Adipocyte (in vitro differentiated cells): ENCODE data around the gene CDC20.
A peak's percentile ranks its signal among the peaks of the same experiment; 100 is the strongest.
"Not testable (repeated sequence)": the region's sequence is repeated elsewhere in the genome, so short reads cannot be mapped to it uniquely, and the experiment has no call there.

ENCODE experiments used
- DNase-seq: peaks from one replicate; pipeline ENCODE4 v3.0.0-alpha.2; 2015; ENCODE audit warnings: low read depth
- H3K27me3 ChIP-seq: replicated peaks from 2 replicates; pipeline ENCODE4 v1.7.0; 2013; ENCODE audit warnings: mild to moderate bottlenecking, low read length, moderate library complexity; ENCODE audit not compliant: control insufficient read depth, insufficient read depth
- H3K36me3 ChIP-seq: 2 replicates; pipeline ENCODE4 v1.7.0; 2013; ENCODE audit warnings: low read length, mild to moderate bottlenecking, moderate library complexity; ENCODE audit not compliant: control insufficient read depth, insufficient read depth, severe bottlenecking
- H3K4me1 ChIP-seq: 2 replicates; pipeline ENCODE4 v1.7.0; 2013; ENCODE audit warnings: mild to moderate bottlenecking, low read length, moderate library complexity; ENCODE audit not compliant: control insufficient read depth, insufficient read depth
- H3K4me3 ChIP-seq: 2 replicates; pipeline ENCODE4 v1.7.0; 2013; ENCODE audit warnings: mild to moderate bottlenecking, low read length, moderate library complexity
- H3K9ac ChIP-seq: 2 replicates; pipeline ENCODE4 v1.7.0; 2013; ENCODE audit warnings: mild to moderate bottlenecking, low read length, moderate library complexity
- H3K9me3 ChIP-seq: 2 replicates; pipeline ENCODE4 v1.7.0; 2013; ENCODE audit warnings: mild to moderate bottlenecking, low read length, moderate library complexity; ENCODE audit not compliant: control insufficient read depth

Gene CDC20

GRCh38 chr1:43363283-43363934, 4.6 kb downstream of the CDC20 start:
- Histone ChIP-seq H3K9ac (peak overlapping the region; percentile 28), H3K9me3 (no peaks in the 10 kb centered on the region), H3K4me3 (no peak overlapping the region), H3K27me3 (no peaks in the 10 kb centered on the region), H3K36me3 (peaks cover 49% of the 10 kb centered on the region), H3K4me1 (peaks cover 29% of the 10 kb centered on the region)
- no peak for DNase-seq

- Histone ChIP-seq H3K4me1 (peaks cover 35% of the 10 kb centered on the region), H3K36me3 (peaks cover 49% of the 10 kb centered on the region), H3K4me3 (no peak overlapping the region), H3K27me3 (no peaks in the 10 kb centered on the region), H3K9me3 (no peaks in the 10 kb centered on the region), H3K9ac (peak overlapping the region; percentile 28)
- no peak for DNase-seq
Measured at GRCh38 chr1:43363935-43364525, 5.2 kb downstream of the CDC20 start.

- H3K4me1 ChIP-seq = peaks cover 35% of the 10 kb centered on the region
- peak overlapping the region; percentile 95 for H3K4me3 ChIP-seq
- DNase-seq = no peak
- no peaks in the 10 kb centered on the region for H3K27me3 ChIP-seq
- peaks cover 49% of the 10 kb centered on the region for H3K36me3 ChIP-seq
- H3K9ac ChIP-seq = peak overlapping the region; percentile 97
- H3K9me3 ChIP-seq = no peaks in the 10 kb centered on the region
Measured at GRCh38 chr1:43365678-43366077, 6.9 kb downstream of the CDC20 start.

GRCh38 chr1:43366179-43366578, 7.4 kb downstream of the CDC20 start:
- DNase-seq = no peak
- Histone ChIP-seq H3K9me3 (no peaks in the 10 kb centered on the region), H3K4me3 (peak overlapping the region; percentile 95), H3K36me3 (peaks cover 46% of the 10 kb centered on the region), H3K4me1 (peaks cover 35% of the 10 kb centered on the region), H3K27me3 (no peaks in the 10 kb centered on the region), H3K9ac (peak overlapping the region; percentile 97)

GRCh38 chr1:43366601-43367025, 7.8 kb downstream of the CDC20 start:
- H3K9me3 ChIP-seq = no peaks in the 10 kb centered on the region
- peak overlapping the region; percentile 95 for H3K4me3 ChIP-seq
- peak overlapping the region; percentile 97 for H3K9ac ChIP-seq
- no peaks in the 10 kb centered on the region for H3K27me3 ChIP-seq
- H3K4me1 ChIP-seq = peaks cover 35% of the 10 kb centered on the region
- H3K36me3 ChIP-seq = peaks cover 41% of the 10 kb centered on the region
- no peak for DNase-seq

GRCh38 chr1:43367026-43367903, 8.5 kb downstream of the CDC20 start:
- Histone ChIP-seq H3K9me3 (no peaks in the 10 kb centered on the region), H3K9ac (peak overlapping the region; percentile 97), H3K4me1 (peaks cover 35% of the 10 kb centered on the region), H3K4me3 (peak overlapping the region; percentile 95), H3K36me3 (peaks cover 35% of the 10 kb centered on the region), H3K27me3 (no peaks in the 10 kb centered on the region)
- DNase-seq = peak; percentile 64

GRCh38 chr1:43367904-43368645, 9.3 kb downstream of the CDC20 start, which contains the start of gene ELOVL1:
ELOVL1 (minus strand) TSS chr1:43368011; CDS start chr1:43365609, 2,402 bp downstream.
- peaks cover 27% of the 10 kb centered on the region for H3K36me3 ChIP-seq
- H3K4me3 ChIP-seq = peak within 1 kb of the TSS; percentile 95
- peak; percentile 91 for DNase-seq
- H3K9ac ChIP-seq = peak within 1 kb of the TSS; percentile 97
- no peaks in the 10 kb centered on the region for H3K27me3 ChIP-seq
- no peaks in the 10 kb centered on the region for H3K9me3 ChIP-seq
- peaks cover 33% of the 10 kb centered on the region for H3K4me1 ChIP-seq

GRCh38 chr1:43368646-43369020, 9.9 kb downstream of the CDC20 start:
- Histone ChIP-seq H3K27me3 (no peaks in the 10 kb centered on the region), H3K36me3 (peaks cover 21% of the 10 kb centered on the region), H3K4me1 (peaks cover 35% of the 10 kb centered on the region), H3K9ac (peak overlapping the region; percentile 86), H3K9me3 (no peaks in the 10 kb centered on the region), H3K4me3 (peak overlapping the region; percentile 95)
- DNase-seq = no peak

- H3K4me3 ChIP-seq, H3K9ac ChIP-seq, H3K27me3 ChIP-seq, H3K36me3 ChIP-seq, DNase-seq, H3K9me3 ChIP-seq: not testable (repeated sequence)
- peaks cover 29% of the 10 kb centered on the region for H3K4me1 ChIP-seq
Measured at GRCh38 chr1:43369779-43370178, 11.0 kb downstream of the CDC20 start.

GRCh38 chr1:43370564-43370963, 11.8 kb downstream of the CDC20 start:
- peaks cover 29% of the 10 kb centered on the region for H3K4me1 ChIP-seq
- no peaks in the 10 kb centered on the region for H3K9me3 ChIP-seq
- peaks cover 2% of the 10 kb centered on the region for H3K36me3 ChIP-seq
- H3K4me3 ChIP-seq = no peak overlapping the region
- no peak for DNase-seq
- no peaks in the 10 kb centered on the region for H3K27me3 ChIP-seq
- no peak overlapping the region for H3K9ac ChIP-seq
